Right cardiac atrium (tissue), 5 donors: Measurements from ENCODE around the gene ZNF557. TPM values are rescaled to one million over a fixed set of nuclear protein-coding genes. Genes with fewer than 3 reads are reported as not detected.

ENCODE experiments used
- ATAC-seq, 2 donors: fragments of 200-7000 bp; cut with Tn5 transposase; one replicate each; pipeline versions ENCODE4 v1.8.0 to v1.9.1; 2020; ENCODE audit warnings: moderate library complexity in 2 of 2, mild to moderate bottlenecking in 1 of 2
- DNase-seq, 3 donors: peaks; one replicate each; pipeline ENCODE4 v3.0.0-alpha.2; 2020
- H3K27ac ChIP-seq: one replicate; pipeline ENCODE4 v1.5.1; 2013; ENCODE audit warnings: mild to moderate bottlenecking, low read length, control low read depth, moderate library complexity
- H3K27me3 ChIP-seq: one replicate; pipeline ENCODE4 v1.6.1; 2013; ENCODE audit not compliant: control insufficient read depth, insufficient read depth
- H3K4me1 ChIP-seq: one replicate; pipeline ENCODE4 v1.6.1; 2013; ENCODE audit warnings: low read length; ENCODE audit not compliant: control insufficient read depth, insufficient read depth
- H3K4me3 ChIP-seq: one replicate; pipeline ENCODE4 v1.5.1; 2013; ENCODE audit warnings: low read length, control low read depth
- H3K9me3 ChIP-seq: one replicate; pipeline ENCODE4 v1.6.1; 2013; ENCODE audit warnings: low read length; ENCODE audit not compliant: control insufficient read depth
- WGBS: extraction: QIAGEN DNeasy Blood & Tissue Kit; methylation state at CpG from one replicate; pipeline ENCODE4 v1.1.7; 2013; 5-methylcytosine and 5-hydroxymethylcytosine counted together
- intact Hi-C, 4 donors: fragments of 100-400 bp; cut with DNase I; formaldehyde crosslinking; loops; one replicate each; pipeline versions ENCODE4 v1.11.0 to v1.14.0; 2022 to 2023
- polyA plus RNA-seq: library from polyadenylated mRNA; stranded (reverse); fragments of 200-250 nt; gene quantifications from one replicate; pipeline ENCODE4 v1.2.3, GENCODE V29; 2013
- total RNA-seq, 4 donors: library from RNA; stranded (reverse); fragmentation: NEBNext Ultra II Directional; extraction: Animal tissue kit (Norgen Biotek cat#: 25700); gene quantifications; one replicate each; pipeline ENCODE4 v1.2.1, GENCODE V29; 2021
- donor health status: healthy with polysubstance abuse.
- donor health status: DM: no; HTN: yes; CAD: no.
- donor health status: DM: no; HTN: no; CAD: no.
- donor health status: DM: no; HTN: yes; CAD: no; lungs with severe emphysema.
- donor health status: DM: yes; HTN: yes; CAD: no.

ZNF557 gene
- total and polyA plus RNA-seq, 5 donors: 2.3 to 5.8 (median 5.0) TPM

DNA sequence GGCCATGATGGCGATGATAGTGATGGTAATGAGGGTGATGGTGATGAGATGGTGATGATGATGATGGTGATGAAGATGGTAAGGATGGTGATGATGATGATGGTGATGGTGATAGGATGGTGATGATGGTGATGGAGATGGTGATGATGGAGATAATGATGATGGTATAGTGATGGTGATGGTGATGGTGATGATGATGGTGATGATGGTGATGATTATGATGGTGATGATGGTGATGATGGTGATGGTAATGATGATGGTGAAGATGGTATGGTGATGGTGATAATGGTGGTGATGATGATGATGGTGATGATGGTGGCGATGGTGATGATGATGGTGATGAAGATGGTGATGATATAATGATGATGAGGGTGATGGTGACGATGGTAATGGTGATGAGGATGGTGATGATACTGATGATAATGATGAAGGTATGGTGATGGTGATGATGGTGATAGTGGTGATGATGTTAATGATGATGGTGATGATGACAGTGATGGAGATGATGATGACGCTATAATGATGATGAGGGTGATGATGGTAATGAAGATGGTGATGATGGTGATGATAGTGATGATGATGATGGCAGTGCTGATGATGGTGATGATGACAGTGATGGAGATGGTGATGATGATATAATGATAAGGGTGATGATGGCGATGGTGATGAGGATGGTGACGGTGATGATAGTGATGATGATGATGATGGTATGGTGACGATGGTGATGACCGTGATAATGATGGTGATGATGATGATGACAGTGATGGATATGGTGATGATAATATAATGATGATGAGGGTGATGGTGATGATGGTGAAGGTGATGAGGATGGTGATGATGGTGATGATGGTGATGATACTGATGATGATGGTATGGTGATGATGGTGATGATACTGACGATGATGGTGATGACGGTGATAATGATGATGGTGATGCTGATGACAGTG lies 37.5 kb downstream of the ZNF557 start:
- ATAC-seq (no peak), DNase-seq (no peak)
- Histone ChIP-seq H3K27me3 (no peaks in the 10 kb centered on the region), H3K9me3 (no peaks in the 10 kb centered on the region), H3K27ac (no peak overlapping the region), H3K4me3 (no peak overlapping the region), H3K4me1 (no peaks in the 10 kb centered on the region)
- 86% methylated on average over 10 of the region's 10 CpGs for WGBS
- intact Hi-C loops: loop anchor here in 2 of 4 donors (5.0 to 10.0 kb wide), 2 partner anchors 40 to 698 kb away; no protein-coding TSS in a partner anchor

- ATAC-seq (no peak), DNase-seq (no peak)
- no peak overlapping the region for H3K27ac ChIP-seq
- intact Hi-C loops: loop anchor here in 2 of 4 donors (5.0 to 10.0 kb wide), 2 partner anchors 38 to 695 kb away; no protein-coding TSS in a partner anchor
- H3K4me3 ChIP-seq: no peak overlapping the region
- 73% methylated on average over 8 of the region's 8 CpGs for WGBS
- no peaks in the 10 kb centered on the region for H3K4me1 ChIP-seq
- H3K27me3 ChIP-seq: no peaks in the 10 kb centered on the region
- H3K9me3 ChIP-seq: no peaks in the 10 kb centered on the region
These were observed 40.3 kb downstream of the ZNF557 start for GRCh38 chr19:7109678-7110289.

DNA sequence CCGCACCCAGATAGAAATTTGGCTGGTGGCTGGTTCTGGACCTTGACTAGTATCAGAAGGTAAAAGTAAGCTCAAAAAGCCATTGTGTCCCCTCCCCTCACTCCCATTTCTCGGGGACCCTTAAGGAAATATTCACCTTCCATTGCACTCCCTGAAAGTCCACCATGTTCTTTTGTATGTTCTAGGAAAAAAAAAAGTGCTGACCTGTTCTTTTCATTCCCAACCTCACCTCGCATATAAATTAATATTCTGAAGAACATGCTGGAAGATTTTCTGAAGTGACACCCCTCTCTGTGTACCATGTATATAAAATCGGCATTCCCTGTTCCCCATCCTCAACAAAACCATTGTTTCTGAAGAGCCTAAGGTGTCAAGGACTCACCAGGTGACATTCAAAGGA lies 43.2 kb downstream of the ZNF557 start:
- DNase-seq: no peak
- intact Hi-C loops: no loop called here
- H3K27me3 ChIP-seq: no peaks in the 10 kb centered on the region
- H3K9me3 ChIP-seq: no peaks in the 10 kb centered on the region
- no peak overlapping the region for H3K4me3 ChIP-seq
- WGBS: 94% methylated on average over 4 of the region's 4 CpGs
- no peak overlapping the region for H3K27ac ChIP-seq
- ATAC-seq: no peak
- no peaks in the 10 kb centered on the region for H3K4me1 ChIP-seq

GRCh38 chr19:7113233-7113632 lies 43.7 kb downstream of the ZNF557 start:
- no peaks in the 10 kb centered on the region for H3K9me3 ChIP-seq

DNA sequence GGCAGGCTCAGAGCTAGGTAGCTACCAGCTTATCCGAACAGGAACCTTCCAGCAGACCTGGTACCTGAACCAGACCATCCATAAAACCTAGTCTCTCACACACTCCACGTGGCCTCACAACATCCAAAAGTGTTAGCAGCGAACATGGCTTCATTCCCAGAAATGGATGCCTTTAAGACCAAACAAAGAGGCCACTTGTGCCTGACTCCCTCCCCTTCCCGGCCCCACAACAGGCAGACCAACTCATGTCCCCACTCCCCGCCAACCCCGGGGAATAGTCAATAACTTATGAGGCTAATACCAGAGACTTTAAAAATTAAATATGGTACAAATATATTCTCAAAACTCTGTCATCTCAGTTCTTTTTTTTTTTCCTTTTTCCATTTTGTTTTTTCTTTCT lies 46.2 kb downstream of the ZNF557 start:
- Histone ChIP-seq H3K27me3 (no peaks in the 10 kb centered on the region), H3K9me3 (no peaks in the 10 kb centered on the region), H3K4me1 (no peaks in the 10 kb centered on the region), H3K4me3 (no peak overlapping the region), H3K27ac (no peak overlapping the region)
- DNase-seq (no peak), ATAC-seq (no peak)
- 69% methylated on average over 6 of the region's 6 CpGs for WGBS
- intact Hi-C loops: no loop called here

More at GRCh38 chr19:7113233-7113632, 43.7 kb downstream of the ZNF557 start:
- Histone ChIP-seq H3K27ac (no peak overlapping the region), H3K27me3 (no peaks in the 10 kb centered on the region), H3K4me3 (no peak overlapping the region), H3K4me1 (no peaks in the 10 kb centered on the region)
- intact Hi-C loops: no loop called here
- DNase-seq: no peak
- 98% methylated on average over 1 of the region's 1 CpG for WGBS
- ATAC-seq: no peak

- DNase-seq (no peak), ATAC-seq (no peak)
- 91% methylated on average over 11 of the region's 11 CpGs for WGBS
- Histone ChIP-seq H3K27me3 (no peaks in the 10 kb centered on the region), H3K27ac (no peak overlapping the region), H3K9me3 (no peaks in the 10 kb centered on the region), H3K4me1 (no peaks in the 10 kb centered on the region), H3K4me3 (no peak overlapping the region)
- intact Hi-C loops: no loop called here
These were observed 47.7 kb downstream of the ZNF557 start for GRCh38 chr19:7117248-7117647.

- intact Hi-C loops: no loop called here
- DNase-seq: no peak
These were observed 50.1 kb downstream of the ZNF557 start for GRCh38 chr19:7119582-7119981.

DNA sequence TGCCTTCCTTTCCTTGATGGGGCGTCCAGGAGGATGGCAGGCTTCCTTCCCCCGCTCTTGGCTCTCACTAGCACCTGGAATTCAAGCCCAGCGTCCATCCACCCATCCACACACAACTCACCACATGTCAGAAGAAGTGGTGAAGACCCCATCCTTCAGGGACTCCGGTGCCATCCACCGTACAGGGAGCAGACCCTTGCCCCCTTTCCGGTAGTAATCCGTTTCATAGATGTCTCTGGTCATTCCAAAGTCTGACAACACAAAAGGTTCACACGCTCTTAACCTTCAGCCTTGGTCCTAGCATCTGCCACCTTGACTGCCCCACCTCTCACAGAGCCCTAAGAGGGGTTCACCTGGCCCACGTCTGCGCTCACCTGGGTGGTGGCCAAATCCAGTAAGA lies 51.0 kb downstream of the ZNF557 start:
- no peak overlapping the region for H3K4me3 ChIP-seq
- WGBS: 93% methylated on average over 10 of the region's 10 CpGs
- DNase-seq (no peak), ATAC-seq (no peak)
- peaks cover under 1% of the 10 kb centered on the region for H3K9me3 ChIP-seq
- H3K27ac ChIP-seq: no peak overlapping the region
- no peaks in the 10 kb centered on the region for H3K4me1 ChIP-seq
- H3K27me3 ChIP-seq: no peaks in the 10 kb centered on the region
- intact Hi-C loops: no loop called here

More at GRCh38 chr19:7119582-7119981, 50.1 kb downstream of the ZNF557 start:
- H3K27me3 ChIP-seq: no peaks in the 10 kb centered on the region
- no peak overlapping the region for H3K27ac ChIP-seq
- no peak for ATAC-seq
- no peaks in the 10 kb centered on the region for H3K9me3 ChIP-seq
- WGBS: 83% methylated on average over 14 of the region's 14 CpGs
- no peak overlapping the region for H3K4me3 ChIP-seq
- H3K4me1 ChIP-seq: no peaks in the 10 kb centered on the region

- ATAC-seq (no peak), DNase-seq (no peak)
- WGBS: 96% methylated on average over 16 of the region's 16 CpGs
- H3K27ac ChIP-seq: no peak overlapping the region
- no peaks in the 10 kb centered on the region for H3K27me3 ChIP-seq
- H3K4me3 ChIP-seq: no peak overlapping the region
- H3K4me1 ChIP-seq: no peaks in the 10 kb centered on the region
- H3K9me3 ChIP-seq: peaks cover 9% of the 10 kb centered on the region
- intact Hi-C loops: no loop called here
These were observed 53.2 kb downstream of the ZNF557 start for GRCh38 chr19:7122701-7123100.

DNA sequence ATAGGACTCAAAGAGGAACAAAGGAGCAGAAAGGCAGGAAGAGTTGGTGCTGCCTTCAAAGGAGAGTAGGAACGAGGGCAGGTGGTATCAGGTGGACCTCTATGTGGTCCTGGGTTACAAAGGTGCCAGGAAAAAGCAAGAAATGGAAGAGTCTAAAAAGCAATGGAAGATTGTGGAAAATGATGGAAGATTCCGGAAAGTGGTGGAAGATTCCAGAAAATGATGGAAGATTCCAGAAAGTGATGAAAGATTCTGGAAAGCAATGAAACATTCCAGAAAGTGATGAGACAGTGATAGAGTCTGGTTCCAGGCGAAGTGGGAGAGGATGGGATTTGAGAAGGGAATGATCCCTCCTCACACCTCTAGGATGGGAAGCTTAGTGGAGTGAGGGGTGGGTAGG lies 55.3 kb downstream of the ZNF557 start:
- Histone ChIP-seq H3K27ac (no peak overlapping the region), H3K4me3 (no peak overlapping the region), H3K9me3 (peaks cover 9% of the 10 kb centered on the region), H3K4me1 (no peaks in the 10 kb centered on the region), H3K27me3 (no peaks in the 10 kb centered on the region)
- intact Hi-C loops: no loop called here
- 71% methylated on average over 3 of the region's 3 CpGs for WGBS
- ATAC-seq (no peak), DNase-seq (no peak)

DNA sequence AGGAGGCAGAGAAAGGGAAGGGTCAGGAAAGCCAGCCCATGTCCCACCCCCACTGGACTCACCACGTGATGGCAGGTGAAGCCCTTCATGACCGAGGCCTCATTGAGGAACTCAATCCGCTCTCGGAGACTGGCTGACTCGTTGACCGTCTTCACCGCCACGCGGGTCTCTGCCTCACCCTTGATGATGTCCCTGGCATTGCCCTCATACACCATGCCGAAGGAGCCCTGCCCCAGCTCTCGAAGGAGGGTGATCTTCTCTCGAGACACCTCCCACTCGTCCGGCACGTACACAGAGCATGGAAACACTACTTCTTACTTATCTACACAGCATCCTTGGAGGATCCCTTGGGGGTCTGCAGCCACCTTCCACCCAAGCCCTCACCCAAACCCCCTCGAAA lies 55.7 kb downstream of the ZNF557 start:
- ATAC-seq (peak in 1 of 2 donors; percentile 19), DNase-seq (no peak)
- Histone ChIP-seq H3K4me1 (no peaks in the 10 kb centered on the region), H3K9me3 (peaks cover 9% of the 10 kb centered on the region), H3K27ac (no peak overlapping the region), H3K4me3 (no peak overlapping the region), H3K27me3 (no peaks in the 10 kb centered on the region)
- WGBS: 94% methylated on average over 16 of the region's 16 CpGs
- intact Hi-C loops: no loop called here
